ENCODE results near the gene ABHD2. TPM values are rescaled to one million over a fixed set of nuclear protein-coding genes. Genes with fewer than 3 reads are reported as not detected.
"Not testable (repeated sequence)": the region's sequence is repeated elsewhere in the genome, so short reads cannot be mapped to it uniquely, and the experiment has no call there.

Gene ABHD2
- total RNA-seq, 2 experiments from 2014 or later, result 62.4 to 63.5 TPM

DNA sequence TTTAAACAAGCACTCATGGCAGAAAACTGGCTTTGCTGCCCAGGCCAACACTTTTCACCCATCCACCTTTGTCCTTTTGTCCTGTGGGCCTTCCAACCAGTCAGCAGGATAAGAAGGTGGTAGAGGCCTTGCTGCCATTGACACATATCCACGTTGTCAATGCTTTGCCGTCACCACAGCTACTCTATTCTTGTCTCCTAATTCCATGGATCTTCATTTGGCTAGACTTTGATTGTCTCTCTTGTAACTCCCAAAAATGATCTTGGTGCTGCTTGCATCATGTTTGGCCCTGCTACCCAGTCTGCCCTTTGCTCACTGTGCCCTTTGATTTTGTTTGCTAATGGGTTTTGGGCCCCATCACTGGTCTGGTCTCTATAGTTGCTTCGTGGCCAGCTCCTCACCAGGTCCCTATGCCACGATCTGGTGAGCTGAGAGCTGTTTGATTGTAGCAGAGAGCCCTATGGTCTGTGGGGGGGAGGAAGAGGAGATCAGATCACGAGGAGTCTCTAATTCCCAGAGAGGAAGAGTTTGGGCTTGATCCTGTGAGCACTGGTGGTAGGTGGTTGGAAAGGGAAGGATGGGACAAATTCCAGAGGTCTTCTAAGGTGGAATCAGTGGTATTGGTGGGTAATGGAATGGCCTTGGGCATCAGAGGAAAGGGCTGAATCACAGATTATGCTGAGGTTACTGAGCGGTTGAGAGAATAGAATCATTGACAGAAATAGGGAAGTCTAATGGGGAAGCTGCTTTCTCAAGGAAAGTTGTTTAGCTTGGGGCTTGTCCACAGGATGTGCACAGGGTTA is 40.3 kb downstream of the ABHD2 start:
- H3K36me3 Mint-ChIP-seq (ENCODE audit: low read depth), result peaks cover 32% of the 10 kb centered on the region
- H3K27ac Mint-ChIP-seq, result no peak overlapping the region
- H3K27me3 Mint-ChIP-seq, result no peaks in the 10 kb centered on the region
- ChIA-PET POLR2A (interaction anchor here (0.9 to 1.0 kb wide), 2 partner anchors 15 to 34 kb away, joined by 3 to 4 read pairs; no protein-coding TSS in a partner anchor), CTCF (interaction anchor here (1.3 to 4.7 kb wide), 19 partner anchors 9 to 224 kb away, joined by 3 to 43 read pairs (median 8); partner anchors contain the start of gene ABHD2)
- H3K9me3 Mint-ChIP-seq, result no peaks in the 10 kb centered on the region
- DNase-seq, result no peak
- peaks cover 37% of the 10 kb centered on the region for H3K4me1 Mint-ChIP-seq
- H3K4me3 Mint-ChIP-seq, result no peak overlapping the region

GRCh38 chr15:89129123-89129815 is 41.0 kb downstream of the ABHD2 start:
- no peak overlapping the region for H3K27ac Mint-ChIP-seq
- DNase-seq, result peak; percentile 56
- H3K4me1 Mint-ChIP-seq, result peaks cover 37% of the 10 kb centered on the region
- ChIA-PET POLR2A (interaction anchor here (0.7 to 1.8 kb wide), 5 partner anchors 14 to 40 kb away, joined by 3 to 9 read pairs (median 4); no protein-coding TSS in a partner anchor), CTCF (interaction anchor here (0.6 to 4.7 kb wide), 32 partner anchors 9 to 505 kb away, joined by 3 to 43 read pairs (median 5); partner anchors contain the start of genes ABHD2 and HAPLN3)
- H3K9me3 Mint-ChIP-seq, result no peaks in the 10 kb centered on the region
- no peak overlapping the region for H3K4me3 Mint-ChIP-seq
- H3K27me3 Mint-ChIP-seq, result no peaks in the 10 kb centered on the region
- H3K36me3 Mint-ChIP-seq (ENCODE audit: low read depth), result peaks cover 26% of the 10 kb centered on the region

DNA sequence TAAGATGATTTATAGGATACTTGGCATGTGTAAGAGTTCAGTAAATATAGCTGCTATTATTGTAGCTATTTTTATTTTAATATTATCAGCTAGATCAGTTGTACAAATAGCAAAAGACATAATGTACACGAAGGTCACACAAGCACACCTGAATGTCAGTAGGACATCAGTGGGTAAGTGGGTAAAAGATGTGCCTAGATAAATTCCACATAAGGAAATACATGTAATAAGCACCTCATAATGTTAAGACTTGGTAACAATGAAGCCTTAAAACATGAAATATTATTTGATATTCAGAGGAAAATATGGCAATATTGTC is 41.5 kb downstream of the ABHD2 start:
- Mint-ChIP-seq H3K27me3 (no peaks in the 10 kb centered on the region), H3K4me3 (no peak overlapping the region), H3K36me3 (ENCODE audit: low read depth) (peaks cover 24% of the 10 kb centered on the region), H3K27ac (no peak overlapping the region), H3K4me1 (peaks cover 37% of the 10 kb centered on the region), H3K9me3 (no peaks in the 10 kb centered on the region)
- ChIA-PET POLR2A (interaction anchor here (0.7 to 1.8 kb wide), 4 partner anchors 13 to 41 kb away, joined by 4 to 9 read pairs (median 4); no protein-coding TSS in a partner anchor), CTCF (interaction anchor here (0.6 to 4.7 kb wide), 31 partner anchors 9 to 505 kb away, joined by 3 to 43 read pairs (median 5); partner anchors contain the start of genes ABHD2 and HAPLN3)
- DNase-seq, result no peak

DNA sequence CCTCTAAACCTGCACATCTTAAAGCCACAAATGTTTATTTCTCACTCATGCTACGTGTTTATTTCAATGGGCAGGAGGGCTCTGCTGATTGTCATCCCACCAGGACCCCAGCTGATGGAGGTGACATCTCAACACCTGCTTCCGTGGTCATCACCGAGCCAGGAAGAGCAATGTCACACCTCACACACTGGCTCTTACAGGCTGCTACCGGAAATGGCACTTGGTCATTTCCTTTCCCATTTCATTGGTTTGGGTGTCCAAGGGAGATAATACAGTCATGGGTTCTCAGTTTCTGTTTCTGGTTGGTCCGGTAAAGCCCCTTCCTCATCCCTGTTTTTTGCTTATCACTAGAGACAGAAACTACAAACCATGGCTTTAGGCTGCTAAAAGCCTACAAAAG is 41.9 kb downstream of the ABHD2 start:
- POLR2A ChIA-PET, result interaction anchor here (0.7 to 1.8 kb wide), 3 partner anchors 16 to 41 kb away, joined by 4 to 9 read pairs (median 5); no protein-coding TSS in a partner anchor
- DNase-seq, result peak; percentile 35
- H3K36me3 Mint-ChIP-seq (ENCODE audit: low read depth), result peaks cover 24% of the 10 kb centered on the region
- peak overlapping the region; percentile 68 for H3K27ac Mint-ChIP-seq
- H3K4me3 Mint-ChIP-seq, result no peak overlapping the region
- CTCF ChIA-PET, result interaction anchor here (0.6 to 4.7 kb wide), 31 partner anchors 8 to 505 kb away, joined by 3 to 43 read pairs (median 5); partner anchors contain the start of genes ABHD2 and HAPLN3
- peaks cover 37% of the 10 kb centered on the region for H3K4me1 Mint-ChIP-seq
- H3K9me3 Mint-ChIP-seq, result no peaks in the 10 kb centered on the region
- no peaks in the 10 kb centered on the region for H3K27me3 Mint-ChIP-seq

DNA sequence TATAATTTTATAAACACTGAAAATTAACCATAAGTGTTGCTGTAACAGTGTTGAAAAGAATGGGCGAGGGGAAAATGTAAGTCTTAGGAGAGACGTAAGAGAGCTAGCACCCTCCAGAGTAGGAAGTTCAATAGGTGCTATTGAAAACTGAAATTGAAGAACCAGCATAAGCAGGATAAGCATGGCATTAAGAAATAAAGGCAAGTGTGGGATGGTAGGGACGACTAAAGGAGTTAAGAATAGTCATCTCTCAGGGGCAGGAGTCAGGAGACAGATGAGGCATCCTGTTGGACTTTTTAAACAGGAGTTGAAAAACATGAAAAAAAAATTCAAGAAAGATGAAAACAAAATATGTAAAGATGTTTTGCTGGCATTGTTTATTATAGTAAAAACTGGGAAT is 43.5 kb downstream of the ABHD2 start:
- peaks cover 43% of the 10 kb centered on the region for H3K4me1 Mint-ChIP-seq
- ChIA-PET CTCF (interaction anchor here (0.5 to 1.9 kb wide), 9 partner anchors 13 to 241 kb away, joined by 3 to 6 read pairs (median 4); no protein-coding TSS in a partner anchor), POLR2A (interaction anchor here (1.0 kb wide), 1 partner anchor 12 kb away, joined by 3 read pairs; no protein-coding TSS in a partner anchor)
- no peak for DNase-seq
- peaks cover 18% of the 10 kb centered on the region for H3K36me3 Mint-ChIP-seq (ENCODE audit: low read depth)
- no peak overlapping the region for H3K27ac Mint-ChIP-seq
- H3K9me3 Mint-ChIP-seq, result no peaks in the 10 kb centered on the region
- no peak overlapping the region for H3K4me3 Mint-ChIP-seq
- no peaks in the 10 kb centered on the region for H3K27me3 Mint-ChIP-seq

GRCh38 chr15:89132611-89133507 is 44.6 kb downstream of the ABHD2 start:
- no peaks in the 10 kb centered on the region for H3K9me3 Mint-ChIP-seq
- no peaks in the 10 kb centered on the region for H3K27me3 Mint-ChIP-seq
- CTCF ChIA-PET, result interaction anchor here (0.7 to 1.9 kb wide), 8 partner anchors 10 to 276 kb away, joined by 3 to 10 read pairs (median 4); no protein-coding TSS in a partner anchor
- H3K4me3 Mint-ChIP-seq, result no peak overlapping the region
- peaks cover 46% of the 10 kb centered on the region for H3K4me1 Mint-ChIP-seq
- H3K36me3 Mint-ChIP-seq (ENCODE audit: low read depth), result peaks cover 17% of the 10 kb centered on the region
- peak overlapping the region; percentile 38 for H3K27ac Mint-ChIP-seq
- no peak for DNase-seq
- POLR2A ChIA-PET, result interaction anchor here (1.0 kb wide), 1 partner anchor 45 kb away, joined by 3 read pairs; the partner anchor contains the start of gene ABHD2

- POLR2A ChIA-PET, H3K4me3 Mint-ChIP-seq, DNase-seq, H3K27me3 Mint-ChIP-seq, H3K27ac Mint-ChIP-seq, H3K9me3 Mint-ChIP-seq: not testable (repeated sequence)
- Mint-ChIP-seq H3K4me1 (peaks cover 49% of the 10 kb centered on the region), H3K36me3 (ENCODE audit: low read depth) (peaks cover 19% of the 10 kb centered on the region)
- CTCF ChIA-PET, result interaction anchor here (0.6 to 1.4 kb wide), 3 partner anchors 37 to 72 kb away, joined by 3 to 4 read pairs (median 3); no protein-coding TSS in a partner anchor
Measured at GRCh38 chr15:89135387-89136077, 47.3 kb downstream of the ABHD2 start.

GRCh38 chr15:89136078-89136806 is 48.0 kb downstream of the ABHD2 start:
- Mint-ChIP-seq H3K4me3 (no peak overlapping the region), H3K4me1 (peaks cover 45% of the 10 kb centered on the region), H3K27me3 (no peaks in the 10 kb centered on the region), H3K9me3 (no peaks in the 10 kb centered on the region), H3K27ac (no peak overlapping the region), H3K36me3 (ENCODE audit: low read depth) (peaks cover 15% of the 10 kb centered on the region)
- CTCF ChIA-PET, result interaction anchor here (1.4 kb wide), 1 partner anchor 45 kb away, joined by 4 read pairs; no protein-coding TSS in a partner anchor
- DNase-seq, result no peak
- POLR2A ChIA-PET, result no interaction called here

GRCh38 chr15:89136818-89137772 is 48.8 kb downstream of the ABHD2 start:
- peaks cover 43% of the 10 kb centered on the region for H3K4me1 Mint-ChIP-seq
- no peak for DNase-seq
- H3K4me3 Mint-ChIP-seq, result no peak overlapping the region
- H3K27ac Mint-ChIP-seq, result peak overlapping the region; percentile 11
- ChIA-PET POLR2A (no interaction called here), CTCF (interaction anchor here (1.4 kb wide), 1 partner anchor 46 kb away, joined by 4 read pairs; no protein-coding TSS in a partner anchor)
- no peaks in the 10 kb centered on the region for H3K9me3 Mint-ChIP-seq
- H3K36me3 Mint-ChIP-seq (ENCODE audit: low read depth), result peaks cover 13% of the 10 kb centered on the region
- no peaks in the 10 kb centered on the region for H3K27me3 Mint-ChIP-seq

DNA sequence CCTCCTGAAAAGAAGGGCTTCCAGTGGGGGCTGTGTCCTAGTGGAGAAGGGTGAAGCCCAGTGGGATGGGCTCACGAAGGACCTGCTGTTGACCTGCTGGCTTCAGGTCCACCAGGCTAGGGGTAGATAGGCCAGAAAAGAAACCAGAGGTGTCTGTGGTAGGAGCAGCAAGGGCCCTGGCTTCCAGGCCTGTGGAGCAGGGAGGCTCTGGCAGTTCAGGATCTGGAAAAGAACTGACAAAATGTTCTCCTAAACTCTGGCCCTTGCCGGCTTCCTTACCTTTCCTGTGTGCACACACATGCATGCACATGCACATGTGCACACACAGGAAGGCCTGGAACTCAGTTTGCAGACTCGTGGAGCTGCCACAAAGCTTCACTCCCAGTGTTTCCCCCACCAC is 49.7 kb downstream of the ABHD2 start:
- DNase-seq, result no peak
- Mint-ChIP-seq H3K9me3 (no peaks in the 10 kb centered on the region), H3K27me3 (no peaks in the 10 kb centered on the region), H3K36me3 (ENCODE audit: low read depth) (peaks cover 17% of the 10 kb centered on the region), H3K4me1 (peaks cover 48% of the 10 kb centered on the region), H3K27ac (no peak overlapping the region), H3K4me3 (no peak overlapping the region)
- CTCF ChIA-PET, result interaction anchor here (0.9 to 1.3 kb wide), 3 partner anchors 9 to 233 kb away, joined by 3 to 8 read pairs (median 3); no protein-coding TSS in a partner anchor
- POLR2A ChIA-PET, result no interaction called here
